ENCODE results near the gene GSE1.

The GSE1 gene

GRCh38 chr16:85619101-85619891 is 6.2 kb downstream of the GSE1 start:
- no peak for DNase-seq (ENCODE audit: low read depth)

GRCh38 chr16:85620374-85620773 is 7.3 kb downstream of the GSE1 start:
- no peak for DNase-seq (ENCODE audit: low read depth)

- DNase-seq (ENCODE audit: low read depth): no peak
Measured at GRCh38 chr16:85621698-85622428, 8.7 kb downstream of the GSE1 start.

DNA sequence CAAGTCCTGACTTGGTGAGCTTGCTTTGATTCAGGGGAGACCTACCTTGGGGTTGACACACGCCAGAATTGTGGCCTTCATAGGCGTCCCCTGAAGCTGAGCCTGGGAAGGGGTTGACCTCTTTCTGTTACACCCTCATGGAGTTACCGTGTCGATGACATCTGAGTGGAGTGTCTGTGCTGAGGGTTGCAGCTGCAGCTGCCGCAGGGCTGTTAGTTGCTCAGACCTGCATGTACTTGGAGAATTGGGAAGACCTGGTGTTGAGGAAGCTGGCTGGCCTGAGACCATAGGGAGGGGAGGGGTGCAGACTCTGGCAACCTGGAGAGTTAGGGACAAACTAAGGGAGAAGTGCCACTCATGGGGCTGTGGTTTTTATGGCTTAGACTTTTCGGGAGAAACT is 9.6 kb downstream of the GSE1 start:
- no peak for DNase-seq (ENCODE audit: low read depth)

- DNase-seq (ENCODE audit: low read depth): no peak
Measured at GRCh38 chr16:85623250-85623649, 10.1 kb downstream of the GSE1 start.

DNA sequence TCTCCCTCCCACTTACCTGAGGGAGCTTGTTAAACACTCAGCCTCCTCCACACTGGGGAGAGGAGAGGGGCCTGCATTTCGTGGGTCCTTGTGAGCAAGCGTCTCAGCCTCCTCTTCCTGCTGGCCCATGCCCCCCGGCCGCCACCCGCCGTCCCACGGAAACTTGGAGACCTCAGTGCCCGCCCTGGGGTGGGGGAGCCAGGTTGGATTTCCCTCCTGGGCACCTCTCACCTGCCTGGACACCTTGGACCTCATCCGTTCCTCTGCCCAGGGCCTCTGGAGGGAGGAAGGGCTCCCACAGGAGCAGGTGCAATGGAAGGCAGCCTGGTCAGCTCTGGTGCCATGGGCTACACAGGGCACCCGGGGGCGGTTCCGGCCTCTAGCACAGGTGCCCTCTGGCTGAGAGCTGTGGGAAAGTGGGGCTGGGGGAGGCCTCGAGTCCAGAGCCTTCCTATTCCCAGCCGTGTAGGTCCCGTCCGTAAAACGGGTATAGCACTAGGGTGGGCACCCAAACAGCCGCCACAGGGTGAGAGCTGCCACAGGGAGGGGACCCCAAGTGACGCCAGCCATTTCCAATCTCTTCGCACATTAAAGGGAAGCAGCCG is 11.0 kb downstream of the GSE1 start:
- DNase-seq (ENCODE audit: low read depth): no peak

- DNase-seq (ENCODE audit: low read depth): no peak
Measured at GRCh38 chr16:85624646-85625045, 11.5 kb downstream of the GSE1 start.

GRCh38 chr16:85625053-85625452 is 11.9 kb downstream of the GSE1 start:
- DNase-seq (ENCODE audit: low read depth): no peak

GRCh38 chr16:85625485-85626117 is 12.5 kb downstream of the GSE1 start:
- DNase-seq (ENCODE audit: low read depth): no peak

GRCh38 chr16:85626191-85626981 is 13.3 kb downstream of the GSE1 start:
- DNase-seq (ENCODE audit: low read depth): no peak

DNA sequence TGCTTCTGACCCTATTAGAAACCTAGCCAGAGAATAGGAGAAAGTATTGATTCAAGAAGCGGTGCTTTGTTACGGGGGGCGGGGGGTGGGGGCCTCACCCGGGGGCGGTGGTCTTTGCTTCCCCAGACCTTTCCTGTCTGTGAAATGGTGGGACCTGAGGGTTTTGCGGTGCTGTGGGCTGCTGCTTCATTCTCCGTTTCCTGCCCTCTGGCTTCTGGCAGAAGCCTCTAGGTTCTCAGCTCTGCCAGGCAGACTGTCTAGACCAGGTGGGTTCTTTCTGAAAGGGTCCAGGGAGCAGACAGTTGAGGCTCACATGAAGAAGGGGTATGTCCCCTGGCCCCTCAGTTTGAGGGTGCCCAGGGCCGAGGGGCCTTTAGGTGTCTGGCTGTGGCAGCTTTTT is 14.0 kb downstream of the GSE1 start:
- DNase-seq (ENCODE audit: low read depth): no peak

GRCh38 chr16:85627526-85628264 is 14.6 kb downstream of the GSE1 start:
- no peak for DNase-seq (ENCODE audit: low read depth)

- DNase-seq (ENCODE audit: low read depth): no peak
Measured at GRCh38 chr16:85628265-85628556, 15.1 kb downstream of the GSE1 start.

DNA sequence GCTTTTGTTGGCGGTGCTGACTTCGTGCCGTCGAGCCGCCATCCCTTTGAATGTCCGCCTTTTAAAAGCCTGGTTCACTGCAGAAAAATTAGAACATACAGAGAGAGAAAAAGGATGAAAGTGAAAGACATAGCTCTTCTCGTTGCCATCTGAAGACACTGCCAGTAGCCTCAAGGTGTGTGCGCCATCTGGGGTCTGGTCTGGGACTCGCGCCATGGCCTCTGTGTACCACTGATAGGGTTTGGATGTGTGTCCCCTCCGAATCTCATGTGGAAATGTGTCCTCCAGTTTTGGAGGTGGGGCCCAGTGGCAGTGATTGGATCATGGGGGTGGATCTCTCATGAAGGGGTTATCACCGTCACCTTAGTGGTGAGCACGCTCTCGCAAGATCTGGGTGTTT is 15.5 kb downstream of the GSE1 start:
- DNase-seq (ENCODE audit: low read depth): no peak

- no peak for DNase-seq (ENCODE audit: low read depth)
Measured at GRCh38 chr16:85629326-85629725, 16.2 kb downstream of the GSE1 start.

DNA sequence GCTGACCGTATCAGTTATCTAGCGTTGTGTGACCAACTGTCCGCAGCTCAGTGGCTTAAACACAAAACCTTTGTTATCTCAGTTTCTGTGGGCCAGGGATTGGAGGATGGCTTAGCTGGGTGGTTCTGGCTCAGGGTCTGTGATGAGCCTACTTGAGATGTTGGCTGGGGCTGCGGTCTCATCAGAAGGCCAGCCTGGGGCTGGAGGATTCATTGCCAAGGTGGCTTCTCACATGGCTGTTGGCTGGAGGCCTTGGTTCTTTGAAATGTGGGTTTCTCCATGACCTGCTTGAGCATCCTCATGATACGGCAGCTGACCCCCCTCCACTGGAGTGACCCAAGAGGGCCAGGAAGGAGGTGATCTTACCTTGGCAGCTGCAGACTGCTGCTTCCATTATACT is 16.7 kb downstream of the GSE1 start:
- DNase-seq (ENCODE audit: low read depth): no peak

DNA sequence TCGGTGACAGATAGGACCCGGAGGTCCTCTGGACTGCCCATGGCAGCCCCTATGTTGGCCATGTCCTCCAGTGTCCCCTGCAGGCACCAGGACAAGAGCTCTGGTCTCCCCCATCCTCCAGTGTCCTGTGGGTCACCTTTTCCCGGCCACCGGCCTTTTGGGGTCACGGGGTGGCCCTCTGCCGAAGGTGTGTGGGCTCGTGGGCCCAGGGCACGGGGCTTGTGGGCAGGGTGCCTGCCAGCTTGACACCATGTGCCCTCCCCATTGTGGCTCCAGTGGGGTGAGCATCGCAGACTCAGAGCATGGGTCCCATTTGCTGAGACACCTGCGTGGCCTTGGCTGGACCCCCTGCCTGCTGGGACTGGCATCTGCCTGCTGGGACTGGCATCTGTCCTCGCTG is 18.1 kb downstream of the GSE1 start:
- DNase-seq (ENCODE audit: low read depth): no peak

DNA sequence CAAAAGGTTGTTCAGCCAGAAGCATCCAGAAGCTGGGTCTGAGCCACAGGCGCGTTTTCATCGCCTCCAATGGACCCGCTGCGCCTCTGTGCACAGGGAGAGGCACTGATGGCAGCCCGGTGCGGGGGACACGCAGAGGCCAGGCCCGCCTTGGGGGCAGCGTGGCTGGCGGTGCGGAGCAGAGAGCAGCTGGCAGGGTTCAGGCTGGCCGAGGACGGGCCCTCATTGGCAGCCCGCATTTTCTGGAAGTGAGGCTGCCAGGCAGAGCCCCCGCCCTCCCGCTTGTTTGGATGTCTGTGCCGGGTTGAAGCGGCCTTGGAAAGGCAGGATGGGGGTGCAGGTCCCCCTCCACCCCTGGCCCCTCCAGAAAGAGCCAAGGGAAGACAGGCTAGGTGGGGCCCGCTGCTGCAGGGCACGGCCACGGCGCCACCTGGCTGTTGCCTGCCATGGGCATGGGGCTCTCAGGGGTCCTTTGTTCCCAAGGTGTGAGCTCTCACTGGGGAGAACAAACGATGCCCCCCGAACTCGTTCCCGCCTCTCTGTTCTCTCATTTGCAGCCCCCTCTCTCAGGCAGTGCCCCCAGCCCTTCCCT is 18.8 kb downstream of the GSE1 start:
- DNase-seq (ENCODE audit: low read depth): no peak

- DNase-seq (ENCODE audit: low read depth): no peak
Measured at GRCh38 chr16:85632709-85633437, 19.8 kb downstream of the GSE1 start.

GRCh38 chr16:85633438-85633743 is 20.3 kb downstream of the GSE1 start:
- no peak for DNase-seq (ENCODE audit: low read depth)

- no peak for DNase-seq (ENCODE audit: low read depth)
Measured at GRCh38 chr16:85633888-85634287, 20.8 kb downstream of the GSE1 start.

All from stimulated activated CD4-positive, alpha-beta T cell treated with anti-CD3 and anti-CD28 coated beads, Interleukin-2, amount 100 ng/mL, for 4 hours (primary cell).